ENCODE measurements around the gene MYL7. TPM values are rescaled to one million over a fixed set of nuclear protein-coding genes. Genes with fewer than 3 reads are reported as not detected.
"Not testable (repeated sequence)": the region's sequence is repeated elsewhere in the genome, so short reads cannot be mapped to it uniquely, and the experiment has no call there.

The MYL7 gene
- total RNA-seq, 4 donors from 2014 or later = not detected

DNA sequence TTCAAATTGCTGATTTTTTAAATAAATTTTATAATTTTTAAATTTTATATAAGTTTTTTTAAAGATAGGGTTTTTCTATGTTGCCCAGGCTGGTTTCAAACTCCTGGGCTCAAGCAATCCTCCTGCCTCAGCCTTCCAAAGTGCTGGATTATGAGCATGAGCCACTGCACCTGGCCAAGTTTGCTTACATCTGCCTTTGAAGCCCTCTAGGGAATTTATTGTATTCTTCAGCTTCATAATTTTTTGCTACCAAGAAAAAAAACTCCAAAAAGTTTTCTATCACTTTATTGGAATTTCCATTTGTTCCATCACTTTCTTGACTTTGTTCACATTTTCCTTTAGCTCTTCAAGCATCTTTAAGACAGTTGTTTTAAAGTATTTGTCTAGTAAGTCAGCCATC is 14.0 kb downstream of the MYL7 start:
- Histone ChIP-seq H3K4me1 (peaks cover 5 to 17% (median 7%) of the 10 kb centered on the region in 3 donors), H3K4me3 (no peak overlapping the region), H3K36me3 (no peaks in the 10 kb centered on the region), H3K9me3 (no peaks in the 10 kb centered on the region), H3K27ac (no peak overlapping the region), H3K27me3 (no peaks in the 10 kb centered on the region)
- no peak for TF ChIP-seq EP300 (IDR thresholded peaks at IDR 0.05)
- TF ChIP-seq POLR2A (IDR thresholded peaks at IDR 0.05) = no peak
- TF ChIP-seq POLR2AphosphoS5 (IDR thresholded peaks at IDR 0.05) = no peak
- TF ChIP-seq, protein P1, sequence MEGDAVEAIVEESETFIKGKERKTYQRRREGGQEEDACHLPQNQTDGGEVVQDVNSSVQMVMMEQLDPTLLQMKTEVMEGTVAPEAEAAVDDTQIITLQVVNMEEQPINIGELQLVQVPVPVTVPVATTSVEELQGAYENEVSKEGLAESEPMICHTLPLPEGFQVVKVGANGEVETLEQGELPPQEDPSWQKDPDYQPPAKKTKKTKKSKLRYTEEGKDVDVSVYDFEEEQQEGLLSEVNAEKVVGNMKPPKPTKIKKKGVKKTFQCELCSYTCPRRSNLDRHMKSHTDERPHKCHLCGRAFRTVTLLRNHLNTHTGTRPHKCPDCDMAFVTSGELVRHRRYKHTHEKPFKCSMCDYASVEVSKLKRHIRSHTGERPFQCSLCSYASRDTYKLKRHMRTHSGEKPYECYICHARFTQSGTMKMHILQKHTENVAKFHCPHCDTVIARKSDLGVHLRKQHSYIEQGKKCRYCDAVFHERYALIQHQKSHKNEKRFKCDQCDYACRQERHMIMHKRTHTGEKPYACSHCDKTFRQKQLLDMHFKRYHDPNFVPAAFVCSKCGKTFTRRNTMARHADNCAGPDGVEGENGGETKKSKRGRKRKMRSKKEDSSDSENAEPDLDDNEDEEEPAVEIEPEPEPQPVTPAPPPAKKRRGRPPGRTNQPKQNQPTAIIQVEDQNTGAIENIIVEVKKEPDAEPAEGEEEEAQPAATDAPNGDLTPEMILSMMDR (IDR thresholded peaks at IDR 0.05) = no peak
- ATAC-seq = no peak

DNA sequence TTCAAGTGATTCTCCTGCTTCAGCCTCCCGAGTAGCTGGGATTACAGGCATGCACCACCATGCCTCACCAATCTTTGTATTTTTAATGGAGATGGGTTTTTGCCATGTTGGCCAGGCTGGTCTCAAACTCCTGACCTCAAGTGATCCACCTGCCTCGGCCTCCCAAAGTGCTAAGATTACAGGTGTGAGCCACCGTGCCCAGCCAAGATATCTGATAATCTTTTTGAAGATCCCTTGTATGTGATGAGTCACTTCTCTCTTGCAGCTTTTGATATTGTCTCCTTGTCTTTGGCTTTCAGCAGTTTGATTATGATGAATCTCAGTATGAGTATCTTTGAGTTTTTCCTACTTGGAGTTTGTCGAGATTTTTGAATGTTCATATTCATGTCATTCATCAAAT is 14.6 kb downstream of the MYL7 start:
- H3K4me1 ChIP-seq = peaks cover 5 to 23% (median 13%) of the 10 kb centered on the region in 3 donors
- H3K27me3 ChIP-seq, H3K9me3 ChIP-seq, H3K27ac ChIP-seq, ATAC-seq, H3K4me3 ChIP-seq, H3K36me3 ChIP-seq: not testable (repeated sequence)
- WGBS, 2 donors (ENCODE audit: low coverage in 1 of 2) = 74 to 78% methylated on average over 2 to 3 of the region's 4 CpGs

DNA sequence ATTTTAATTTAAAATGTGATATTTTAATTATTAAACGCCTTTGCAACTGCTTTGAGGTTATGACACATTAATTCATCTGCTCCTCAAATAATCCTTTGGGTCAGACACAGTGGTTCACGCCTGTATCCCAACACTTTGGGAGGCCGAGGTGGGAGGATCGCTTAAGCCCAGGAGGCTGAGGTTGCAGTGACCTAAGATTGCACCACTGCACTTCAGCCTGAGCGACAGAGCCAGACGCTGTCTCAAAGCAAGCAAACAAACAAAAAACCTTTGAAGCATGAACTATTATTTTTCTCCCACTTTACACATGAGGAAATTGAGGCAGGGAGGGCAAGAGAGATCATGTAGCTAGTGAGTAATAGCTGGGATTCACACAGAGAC is 16.3 kb downstream of the MYL7 start:
- no peaks in the 10 kb centered on the region for H3K27me3 ChIP-seq
- peak overlapping the region in 1 of 4 donors; percentile 93 for H3K27ac ChIP-seq
- H3K4me1 ChIP-seq = peaks cover 5 to 40% (median 13%) of the 10 kb centered on the region in 3 donors
- WGBS, 2 donors (ENCODE audit: low coverage in 1 of 2) = 86 to 96% methylated on average over 4 to 6 of the region's 6 CpGs
- no peak overlapping the region for H3K4me3 ChIP-seq
- no peaks in the 10 kb centered on the region for H3K9me3 ChIP-seq
- peaks cover 0 to 20% of the 10 kb centered on the region in 2 donors for H3K36me3 ChIP-seq
- ATAC-seq = no peak
- TF ChIP-seq, protein P1 (IDR thresholded peaks at IDR 0.05) = no peak
- TF ChIP-seq POLR2A (IDR thresholded peaks at IDR 0.05) (no peak), POLR2AphosphoS5 (IDR thresholded peaks at IDR 0.05) (no peak), EP300 (IDR thresholded peaks at IDR 0.05) (no peak)

DNA sequence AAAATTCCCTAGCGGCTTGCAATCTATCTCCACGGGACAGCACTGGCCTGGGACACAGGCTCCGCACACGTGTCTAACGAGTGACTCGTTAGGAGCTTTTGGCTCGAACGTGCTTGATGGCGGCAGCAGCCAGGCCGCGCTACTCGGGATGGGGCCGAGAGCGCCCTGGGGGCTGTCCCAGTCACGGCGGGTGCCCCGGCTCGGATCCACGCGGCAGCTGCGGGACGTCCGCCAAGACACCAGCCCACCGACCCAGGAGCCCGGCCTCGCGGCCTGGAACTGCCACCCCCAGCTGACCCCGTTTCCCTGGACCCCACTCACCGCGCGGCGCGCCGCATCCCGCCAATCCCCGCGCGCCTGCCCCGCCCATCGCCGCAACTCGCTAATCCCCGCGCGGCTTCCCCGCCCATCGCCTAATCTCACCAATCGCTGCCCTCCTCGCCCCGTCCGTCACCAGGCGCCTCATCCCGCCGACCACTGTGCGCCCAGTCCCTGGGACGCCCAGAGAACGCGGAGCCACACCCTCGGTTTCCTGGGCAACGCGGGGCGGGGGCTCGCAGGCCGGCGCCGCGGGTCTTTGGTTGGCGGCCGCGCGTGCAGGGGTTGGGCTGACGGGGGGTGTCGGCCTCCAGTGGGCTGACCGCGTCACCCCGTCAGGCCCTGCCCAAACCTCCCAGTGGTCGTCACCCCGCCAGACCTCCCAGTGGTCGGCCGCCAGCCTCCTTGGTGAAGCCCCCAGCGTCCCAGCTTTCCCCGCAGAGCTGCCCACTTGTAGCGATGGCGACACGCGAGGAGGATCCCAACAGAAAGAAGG is 17.7 kb downstream of the MYL7 start, which contains the start of gene POLD2:
TSS of gene POLD2 (minus strand) at position 359 of the 814 bp plus-strand sequence. CDS start 1,495 bp downstream, outside the sequence.
- H3K27ac ChIP-seq = peak within 1 kb of the TSS; percentile 84 to 94 (median 92)
- H3K27me3 ChIP-seq = no peaks in the 10 kb centered on the region
- H3K4me3 ChIP-seq = peak within 1 kb of the TSS; percentile 80 to 84
- WGBS, 2 donors (ENCODE audit: low coverage in 1 of 2) = 0% methylated on average over 4 to 7 of the region's 86 CpGs
- H3K9me3 ChIP-seq = no peaks in the 10 kb centered on the region
- peaks cover 5 to 49% (median 13%) of the 10 kb centered on the region in 3 donors for H3K4me1 ChIP-seq
- TF ChIP-seq POLR2A (IDR thresholded peaks at IDR 0.05) = peak; percentile 60 to 68
- TF ChIP-seq POLR2AphosphoS5 (IDR thresholded peaks at IDR 0.05) = peak; percentile 64
- TF ChIP-seq, protein P1 (IDR thresholded peaks at IDR 0.05) = peak in 2 of 4 experiments; percentile 10 to 29
- TF ChIP-seq EP300 (IDR thresholded peaks at IDR 0.05) = no peak
- peaks cover 0 to 34% of the 10 kb centered on the region in 2 donors for H3K36me3 ChIP-seq
- peak; percentile 99 for ATAC-seq

DNA sequence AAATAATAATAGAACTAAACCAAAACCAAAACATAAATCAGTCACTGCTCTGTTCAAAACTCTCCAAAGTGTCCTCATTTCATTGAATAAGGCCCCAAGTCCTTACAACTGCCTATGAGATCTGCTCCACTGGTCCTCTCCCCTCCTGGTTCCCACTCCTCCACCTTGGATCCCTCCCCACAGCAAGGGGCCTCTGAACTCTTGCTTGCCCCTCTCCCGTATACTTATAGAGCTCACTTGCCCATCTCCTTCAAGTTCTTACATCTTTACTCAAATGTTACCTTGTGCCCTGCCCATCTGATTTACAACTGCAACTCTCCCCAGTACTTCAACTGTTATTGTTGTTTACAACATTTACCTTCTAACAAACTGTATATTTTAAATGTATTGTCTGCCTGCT is 18.6 kb downstream of the MYL7 start:
- ATAC-seq = no peak
- TF ChIP-seq POLR2A (IDR thresholded peaks at IDR 0.05) = no peak
- TF ChIP-seq POLR2AphosphoS5 (IDR thresholded peaks at IDR 0.05) = no peak
- TF ChIP-seq EP300 (IDR thresholded peaks at IDR 0.05) = no peak
- TF ChIP-seq, protein P1 (IDR thresholded peaks at IDR 0.05) = no peak
- H3K27me3 ChIP-seq = no peaks in the 10 kb centered on the region
- 25 to 69% methylated on average over 1 of the region's 1 CpG for WGBS, 2 donors (ENCODE audit: low coverage in 1 of 2)
- H3K9me3 ChIP-seq = no peaks in the 10 kb centered on the region
- H3K4me1 ChIP-seq = peaks cover 5 to 56% (median 13%) of the 10 kb centered on the region in 3 donors
- peak overlapping the region; percentile 80 to 84 for H3K4me3 ChIP-seq
- peak overlapping the region; percentile 84 to 94 (median 92) for H3K27ac ChIP-seq
- peaks cover 0 to 42% of the 10 kb centered on the region in 2 donors for H3K36me3 ChIP-seq

Measured in gastroesophageal sphincter (tissue), 4 donors.